ENCODE measurements around the gene TBC1D2B.
"Not testable (repeated sequence)": the region's sequence is repeated elsewhere in the genome, so short reads cannot be mapped to it uniquely, and the experiment has no call there.

Gene TBC1D2B

GRCh38 chr15:77967798-77968197 is 109.7 kb downstream of the TBC1D2B start:
- TF ChIP-seq, protein P1, sequence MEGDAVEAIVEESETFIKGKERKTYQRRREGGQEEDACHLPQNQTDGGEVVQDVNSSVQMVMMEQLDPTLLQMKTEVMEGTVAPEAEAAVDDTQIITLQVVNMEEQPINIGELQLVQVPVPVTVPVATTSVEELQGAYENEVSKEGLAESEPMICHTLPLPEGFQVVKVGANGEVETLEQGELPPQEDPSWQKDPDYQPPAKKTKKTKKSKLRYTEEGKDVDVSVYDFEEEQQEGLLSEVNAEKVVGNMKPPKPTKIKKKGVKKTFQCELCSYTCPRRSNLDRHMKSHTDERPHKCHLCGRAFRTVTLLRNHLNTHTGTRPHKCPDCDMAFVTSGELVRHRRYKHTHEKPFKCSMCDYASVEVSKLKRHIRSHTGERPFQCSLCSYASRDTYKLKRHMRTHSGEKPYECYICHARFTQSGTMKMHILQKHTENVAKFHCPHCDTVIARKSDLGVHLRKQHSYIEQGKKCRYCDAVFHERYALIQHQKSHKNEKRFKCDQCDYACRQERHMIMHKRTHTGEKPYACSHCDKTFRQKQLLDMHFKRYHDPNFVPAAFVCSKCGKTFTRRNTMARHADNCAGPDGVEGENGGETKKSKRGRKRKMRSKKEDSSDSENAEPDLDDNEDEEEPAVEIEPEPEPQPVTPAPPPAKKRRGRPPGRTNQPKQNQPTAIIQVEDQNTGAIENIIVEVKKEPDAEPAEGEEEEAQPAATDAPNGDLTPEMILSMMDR (IDR thresholded peaks at IDR 0.05; ENCODE audit: low read depth, low read length, missing control alignments) = no peak
- H3K4me3 ChIP-seq (replicated peaks; ENCODE audit: low read depth, low read length) = no peak overlapping the region
- DNase-seq (ENCODE audit: extremely low read depth, low read depth) = no peak

- H3K4me3 ChIP-seq (replicated peaks; ENCODE audit: low read depth, low read length); DNase-seq (ENCODE audit: extremely low read depth, low read depth): not testable (repeated sequence)
These were observed 110.3 kb downstream of the TBC1D2B start for GRCh38 chr15:77967235-77967615.

GRCh38 chr15:77966540-77967234 is 110.8 kb downstream of the TBC1D2B start:
- DNase-seq (ENCODE audit: extremely low read depth, low read depth) = peak; percentile 20
- no peak overlapping the region for H3K4me3 ChIP-seq (replicated peaks; ENCODE audit: low read depth, low read length)
- TF ChIP-seq, protein P1 (IDR thresholded peaks at IDR 0.05; ENCODE audit: low read depth, low read length, missing control alignments) = peak; percentile 89

DNA sequence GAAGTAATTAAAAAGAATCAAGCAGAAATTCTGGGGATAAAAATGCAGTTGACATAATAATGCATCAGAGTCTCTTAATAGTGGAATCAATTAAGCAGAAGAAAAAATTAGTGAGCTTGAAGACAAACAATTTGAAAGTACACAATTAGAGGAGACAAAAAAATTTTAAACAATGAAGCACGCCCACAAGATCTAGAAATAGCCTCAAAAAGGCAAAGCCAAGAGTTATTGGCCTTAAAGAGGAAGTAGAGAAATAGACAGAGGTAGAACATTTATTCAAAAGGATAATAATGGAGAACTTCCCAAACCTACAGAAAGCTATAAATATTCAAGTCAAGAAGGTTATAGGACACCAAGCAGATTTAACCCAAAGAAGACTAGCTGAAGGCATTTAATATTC is 113.3 kb downstream of the TBC1D2B start:
- no peak overlapping the region for H3K4me3 ChIP-seq (replicated peaks; ENCODE audit: low read depth, low read length)
- no peak for DNase-seq (ENCODE audit: extremely low read depth, low read depth)
- TF ChIP-seq, protein P1 (IDR thresholded peaks at IDR 0.05; ENCODE audit: low read depth, low read length, missing control alignments) = no peak

DNA sequence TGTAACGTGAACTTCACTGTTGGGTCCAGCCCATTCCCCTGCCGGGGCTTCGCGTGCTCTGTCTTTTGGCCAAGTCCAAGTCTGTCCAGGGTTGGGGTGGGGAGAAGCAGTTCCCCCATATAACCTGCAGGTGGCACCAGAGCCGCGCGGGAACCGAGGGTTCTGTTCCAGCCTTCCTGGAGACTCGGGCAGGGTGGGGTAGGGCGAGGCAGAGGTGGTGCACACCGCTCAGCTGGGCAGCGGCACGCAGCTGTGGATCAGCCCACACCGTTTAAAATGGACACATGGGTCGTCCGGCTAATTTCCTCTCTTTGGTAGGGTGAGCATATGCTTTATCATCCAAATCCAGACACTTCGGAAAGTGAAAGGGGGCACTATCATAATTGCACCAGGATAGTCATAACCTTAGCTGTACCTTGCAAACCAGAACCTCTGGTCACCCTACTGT is 118.1 kb downstream of the TBC1D2B start:
- peak overlapping the region; percentile 18; the same call in 1 of the 2 replicates for H3K4me3 ChIP-seq (replicated peaks; ENCODE audit: low read depth, low read length)
- TF ChIP-seq, protein P1 (IDR thresholded peaks at IDR 0.05; ENCODE audit: low read depth, low read length, missing control alignments) = peak; percentile 90
- DNase-seq (ENCODE audit: extremely low read depth, low read depth) = peak; percentile 41

DNA sequence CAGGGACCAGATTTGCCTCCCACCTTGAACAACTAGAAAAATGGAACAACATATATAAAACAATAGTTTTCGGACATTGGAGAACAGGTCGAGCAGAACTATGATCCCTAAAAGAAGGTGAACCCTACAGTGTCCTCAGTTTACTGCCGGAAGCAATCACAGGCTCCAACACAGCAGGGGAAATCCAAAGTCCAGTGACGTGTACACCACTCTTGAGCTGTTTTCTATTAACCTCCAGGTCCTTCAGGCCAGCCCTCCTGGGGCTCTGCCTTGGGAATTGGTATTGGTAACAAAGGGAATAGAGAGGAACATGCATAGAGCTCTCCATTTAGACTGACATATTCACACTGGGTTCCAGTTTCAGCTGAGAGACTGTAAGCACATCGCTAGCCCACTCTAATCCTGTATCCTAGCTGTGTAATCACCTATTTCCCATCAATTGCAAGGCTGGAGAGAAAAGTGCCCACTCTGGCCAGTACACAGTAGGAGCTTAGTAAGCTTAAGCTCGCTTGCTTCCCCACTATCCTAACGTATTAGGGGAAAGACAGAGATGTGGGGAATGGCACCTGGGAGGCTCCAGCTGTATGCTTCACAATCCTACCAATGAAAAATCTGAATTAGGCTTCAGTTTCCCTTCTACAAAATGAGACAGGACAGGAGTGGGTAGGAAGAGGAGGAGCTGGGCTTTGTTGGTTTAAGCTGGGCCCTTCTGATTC is 118.6 kb downstream of the TBC1D2B start:
- H3K4me3 ChIP-seq (replicated peaks; ENCODE audit: low read depth, low read length); DNase-seq (ENCODE audit: extremely low read depth, low read depth): not testable (repeated sequence)

GRCh38 chr15:77958021-77958420 is 119.5 kb downstream of the TBC1D2B start:
- H3K4me3 ChIP-seq (replicated peaks; ENCODE audit: low read depth, low read length); DNase-seq (ENCODE audit: extremely low read depth, low read depth): not testable (repeated sequence)

DNA sequence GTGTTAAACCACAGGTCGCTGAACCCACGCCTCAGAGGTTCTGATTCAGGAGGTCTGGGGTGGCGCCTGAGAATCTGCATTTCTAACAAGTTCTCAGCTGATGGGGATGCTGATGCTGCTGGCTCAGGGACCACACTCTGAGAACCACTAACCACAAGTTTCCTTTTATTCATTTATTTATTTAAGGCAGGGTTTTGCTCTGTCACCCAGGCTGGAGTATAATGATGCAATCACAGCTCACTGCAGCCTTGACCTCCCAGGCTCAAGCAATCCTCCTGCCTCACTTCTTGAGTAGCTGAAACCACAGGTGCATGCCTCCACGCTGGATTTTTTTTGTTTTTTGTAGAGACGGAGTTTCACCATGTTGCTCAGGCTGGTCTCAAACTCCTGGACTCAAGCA is 123.6 kb downstream of the TBC1D2B start:
- H3K4me3 ChIP-seq (replicated peaks; ENCODE audit: low read depth, low read length); DNase-seq (ENCODE audit: extremely low read depth, low read depth): not testable (repeated sequence)

GRCh38 chr15:77952928-77953446 is 124.5 kb downstream of the TBC1D2B start:
- not testable (repeated sequence) for DNase-seq (ENCODE audit: extremely low read depth, low read depth); H3K4me3 ChIP-seq (replicated peaks; ENCODE audit: low read depth, low read length)

GRCh38 chr15:77951105-77951786 is 126.3 kb downstream of the TBC1D2B start:
- H3K4me3 ChIP-seq (replicated peaks; ENCODE audit: low read depth, low read length); DNase-seq (ENCODE audit: extremely low read depth, low read depth): not testable (repeated sequence)

DNA sequence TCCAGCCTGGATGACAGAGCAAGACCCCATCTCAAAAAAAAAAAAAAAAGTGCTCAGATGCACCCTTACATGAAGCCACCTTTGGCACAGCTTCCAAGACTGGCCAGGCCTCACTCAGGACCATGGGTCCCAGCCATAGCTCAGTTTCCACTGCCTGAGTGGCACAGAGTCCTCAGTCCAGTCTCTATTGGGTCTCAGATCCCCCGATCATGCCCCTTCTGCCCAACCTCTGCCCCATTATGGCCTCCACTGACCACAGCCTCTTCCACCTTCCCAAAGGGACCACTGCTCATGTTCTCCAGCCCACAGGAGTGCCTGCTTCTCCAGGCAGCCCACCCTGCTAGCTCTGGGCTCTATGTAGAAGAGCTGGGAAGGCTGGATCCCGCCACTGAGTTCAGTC is 127.0 kb downstream of the TBC1D2B start:
- H3K4me3 ChIP-seq (replicated peaks; ENCODE audit: low read depth, low read length); DNase-seq (ENCODE audit: extremely low read depth, low read depth): not testable (repeated sequence)

Measured in HFF-Myc (cell line).